ENCODE results near the gene GOT1.

GOT1 gene

GRCh38 chr10:99395750-99396445, 34.5 kb downstream of the GOT1 start:
- peak; percentile 93 for DNase-seq (ENCODE audit: low read depth)

- no peak for DNase-seq (ENCODE audit: low read depth)
These were observed 35.5 kb downstream of the GOT1 start for GRCh38 chr10:99394761-99395386.

- DNase-seq (ENCODE audit: low read depth), result no peak
These were observed 36.2 kb downstream of the GOT1 start for GRCh38 chr10:99394256-99394655.

GRCh38 chr10:99393683-99394082, 36.7 kb downstream of the GOT1 start:
- DNase-seq (ENCODE audit: low read depth), result no peak

- peak; percentile 23 for DNase-seq (ENCODE audit: low read depth)
These were observed 37.4 kb downstream of the GOT1 start for GRCh38 chr10:99393036-99393435.

- no peak for DNase-seq (ENCODE audit: low read depth)
These were observed 39.1 kb downstream of the GOT1 start for GRCh38 chr10:99391346-99391745.

GRCh38 chr10:99389729-99390480, 40.5 kb downstream of the GOT1 start:
- DNase-seq (ENCODE audit: low read depth), result no peak

GRCh38 chr10:99387541-99387940, 42.9 kb downstream of the GOT1 start:
- no peak for DNase-seq (ENCODE audit: low read depth)

- DNase-seq (ENCODE audit: low read depth), result no peak
These were observed 43.4 kb downstream of the GOT1 start for GRCh38 chr10:99387071-99387470.

GRCh38 chr10:99382176-99382575, 48.2 kb downstream of the GOT1 start:
- DNase-seq (ENCODE audit: low read depth), result no peak

GRCh38 chr10:99375426-99375825, 55.0 kb downstream of the GOT1 start:
- DNase-seq (ENCODE audit: low read depth), result peak; percentile 31

- peak; percentile 31 for DNase-seq (ENCODE audit: low read depth)
These were observed 55.5 kb downstream of the GOT1 start for GRCh38 chr10:99374972-99375371.

GRCh38 chr10:99374526-99374925, 55.9 kb downstream of the GOT1 start:
- peak; percentile 81 for DNase-seq (ENCODE audit: low read depth)

- peak; percentile 89 for DNase-seq (ENCODE audit: low read depth)
These were observed 57.7 kb downstream of the GOT1 start for GRCh38 chr10:99372546-99373271.

GRCh38 chr10:99370993-99371392, 59.4 kb downstream of the GOT1 start:
- peak; percentile 63 for DNase-seq (ENCODE audit: low read depth)

- DNase-seq (ENCODE audit: low read depth), result peak; percentile 90
These were observed 60.9 kb downstream of the GOT1 start for GRCh38 chr10:99369551-99369950.

GRCh38 chr10:99369126-99369525, 61.3 kb downstream of the GOT1 start:
- DNase-seq (ENCODE audit: low read depth), result peak; percentile 80

GRCh38 chr10:99368646-99369045, 61.8 kb downstream of the GOT1 start:
- peak; percentile 84 for DNase-seq (ENCODE audit: low read depth)

GRCh38 chr10:99366666-99367065, 63.8 kb downstream of the GOT1 start:
- DNase-seq (ENCODE audit: low read depth), result no peak

GRCh38 chr10:99365736-99366135, 64.7 kb downstream of the GOT1 start:
- peak; percentile 41 for DNase-seq (ENCODE audit: low read depth)

GRCh38 chr10:99365311-99365710, 65.1 kb downstream of the GOT1 start:
- DNase-seq (ENCODE audit: low read depth), result no peak

GRCh38 chr10:99364125-99364524, 66.3 kb downstream of the GOT1 start:
- DNase-seq (ENCODE audit: low read depth), result peak; percentile 83

Measured in EH (cell line).